HG03045 (cell line): ENCODE results near the gene GLI3.
"Not testable (repeated sequence)": the region's sequence is repeated elsewhere in the genome, so short reads cannot be mapped to it uniquely, and the experiment has no call there.

Experiments used
- ATAC-seq: cut with Tn5 transposase; IDR thresholded peaks from one replicate; pipeline ENCODE4 v1.9.1; 2021; ENCODE audit warnings: mild to moderate bottlenecking, moderate library complexity; ENCODE audit not compliant: unreplicated experiment

Gene GLI3

GRCh38 chr7:42213093-42213492 is 23.9 kb downstream of the GLI3 start:
- ATAC-seq: no peak

GRCh38 chr7:42212541-42213090 is 24.4 kb downstream of the GLI3 start:
- no peak for ATAC-seq

GRCh38 chr7:42211938-42212337 is 25.1 kb downstream of the GLI3 start:
- ATAC-seq: no peak

GRCh38 chr7:42210779-42211178 is 26.2 kb downstream of the GLI3 start:
- no peak for ATAC-seq

- no peak for ATAC-seq
These were observed 26.7 kb downstream of the GLI3 start for GRCh38 chr7:42210333-42210732.

- ATAC-seq: not testable (repeated sequence)
These were observed 27.9 kb downstream of the GLI3 start for GRCh38 chr7:42209085-42209484.

- no peak for ATAC-seq
These were observed 28.4 kb downstream of the GLI3 start for GRCh38 chr7:42208572-42208971.

GRCh38 chr7:42207420-42207819 is 29.6 kb downstream of the GLI3 start:
- ATAC-seq: no peak

GRCh38 chr7:42203336-42203735 is 33.7 kb downstream of the GLI3 start:
- no peak for ATAC-seq

- ATAC-seq: no peak
These were observed 34.4 kb downstream of the GLI3 start for GRCh38 chr7:42202601-42203000.

GRCh38 chr7:42198974-42199668 is 37.9 kb downstream of the GLI3 start:
- ATAC-seq: no peak

- no peak for ATAC-seq
These were observed 38.7 kb downstream of the GLI3 start for GRCh38 chr7:42198296-42198695.

- ATAC-seq: no peak
These were observed 39.6 kb downstream of the GLI3 start for GRCh38 chr7:42197451-42197850.

GRCh38 chr7:42194238-42194637 is 42.8 kb downstream of the GLI3 start:
- no peak for ATAC-seq

- ATAC-seq: no peak
These were observed 43.4 kb downstream of the GLI3 start for GRCh38 chr7:42193471-42194129.

- ATAC-seq: no peak
These were observed 44.1 kb downstream of the GLI3 start for GRCh38 chr7:42192851-42193461.

- ATAC-seq: no peak
These were observed 44.9 kb downstream of the GLI3 start for GRCh38 chr7:42192066-42192465.

- ATAC-seq: no peak
These were observed 47.5 kb downstream of the GLI3 start for GRCh38 chr7:42189535-42189934.

- ATAC-seq: no peak
These were observed 50.9 kb downstream of the GLI3 start for GRCh38 chr7:42186151-42186550.

GRCh38 chr7:42185726-42186125 is 51.3 kb downstream of the GLI3 start:
- ATAC-seq: no peak

- no peak for ATAC-seq
These were observed 53.5 kb downstream of the GLI3 start for GRCh38 chr7:42183547-42183946.

GRCh38 chr7:42181566-42181965 is 55.4 kb downstream of the GLI3 start:
- ATAC-seq: no peak
